Stimulated activated CD4-positive, alpha-beta T cell treated with anti-CD3 and anti-CD28 coated beads, Interleukin-12 subunit alpha, Interleukin-12 subunit beta, amount 100 ng/mL, for 48 hours (primary cell): ENCODE measurements around the gene SLC16A11.
"Not testable (repeated sequence)": the region's sequence is repeated elsewhere in the genome, so short reads cannot be mapped to it uniquely, and the experiment has no call there.

Experiments used
- DNase-seq, 3 donors: peaks; one replicate each; pipeline ENCODE4 v3.0.0-alpha.2; 2020; ENCODE audit warnings: low read depth in 2 of 3, low spot score in 1 of 3

SLC16A11 gene

DNA sequence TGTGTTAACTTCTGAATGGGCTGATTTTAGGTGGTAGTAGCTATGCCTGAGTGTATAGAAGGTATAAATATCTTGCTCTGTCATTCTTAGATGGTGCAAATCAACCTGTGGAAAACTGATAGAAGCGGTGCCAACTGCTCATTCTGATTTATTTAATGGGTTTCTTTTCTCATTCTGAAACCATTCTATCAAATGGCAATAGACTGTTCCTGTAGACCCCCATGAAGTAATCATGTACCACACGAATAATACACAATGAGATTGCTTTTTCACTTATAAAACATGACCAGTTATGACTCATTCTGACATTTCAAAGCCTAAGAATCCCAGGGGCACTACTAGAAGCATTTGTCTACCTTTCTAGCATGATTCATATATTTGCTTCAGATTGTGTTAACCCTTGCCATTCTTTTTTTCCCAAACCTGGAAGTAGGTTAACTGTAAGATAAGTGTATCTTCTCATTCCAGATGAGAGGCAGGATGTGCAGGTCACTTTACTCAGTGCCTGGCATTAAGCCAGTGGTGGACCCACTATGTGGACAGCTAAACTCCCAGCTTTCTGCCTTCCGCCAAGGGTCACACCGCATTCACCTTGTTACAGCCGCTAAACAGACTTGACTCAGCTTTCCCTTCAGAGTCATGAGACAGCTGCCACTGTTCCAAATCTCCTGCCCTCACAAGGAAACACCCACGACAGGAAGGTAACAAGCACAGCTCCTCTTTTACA, 16.4 kb upstream of the SLC16A11 start:
- DNase-seq: peak in 1 of 3 donors; percentile 30

DNA sequence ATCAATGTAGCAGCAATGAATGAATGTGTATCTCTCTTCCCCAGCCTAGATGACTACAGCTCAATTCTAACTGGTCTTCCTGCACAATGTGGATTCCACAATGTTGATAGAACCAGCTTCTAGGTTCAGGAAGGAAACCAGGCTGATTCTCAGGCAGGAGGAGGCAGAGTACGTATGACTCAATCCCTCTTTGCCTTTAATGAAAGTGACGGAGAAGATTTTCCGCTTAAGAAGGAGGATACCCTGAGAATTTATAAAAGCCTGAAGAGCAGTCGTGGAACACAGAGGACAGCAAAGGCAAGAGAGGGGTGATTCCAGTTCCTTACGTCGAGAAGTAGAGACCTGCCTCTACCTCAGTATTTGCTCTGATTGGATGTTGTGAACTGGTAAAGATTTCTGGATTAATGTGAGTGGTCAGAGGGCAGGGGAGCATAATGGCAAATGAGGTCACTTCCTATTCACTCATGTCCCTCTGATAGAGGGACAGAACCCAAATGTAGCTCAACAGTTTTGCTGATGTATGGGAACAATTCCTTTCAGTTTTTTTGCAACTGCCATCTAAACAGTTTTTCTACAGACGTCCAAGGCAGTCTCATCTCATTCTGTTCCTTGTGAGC, 15.0 kb upstream of the SLC16A11 start:
- no peak for DNase-seq

DNA sequence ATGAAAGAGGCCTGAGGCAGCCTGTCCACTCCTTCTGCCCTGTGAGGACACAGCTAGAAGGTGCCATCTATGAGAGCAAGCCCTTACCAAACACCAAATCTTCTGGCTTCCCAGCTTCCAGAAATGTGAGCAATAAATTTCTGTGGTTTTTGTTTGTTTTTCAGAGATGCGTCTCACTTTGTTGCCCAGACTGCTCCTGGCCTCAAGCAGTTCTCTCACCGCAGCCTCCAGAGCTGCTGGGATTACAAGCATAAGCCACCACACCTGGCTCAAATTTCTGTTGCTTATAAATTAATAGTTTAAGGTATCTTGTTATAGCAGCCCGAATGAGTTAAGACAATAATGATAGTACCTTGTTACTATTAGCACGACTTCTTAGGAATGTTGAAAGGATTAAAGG, 12.5 kb upstream of the SLC16A11 start:
- DNase-seq: no peak

DNA sequence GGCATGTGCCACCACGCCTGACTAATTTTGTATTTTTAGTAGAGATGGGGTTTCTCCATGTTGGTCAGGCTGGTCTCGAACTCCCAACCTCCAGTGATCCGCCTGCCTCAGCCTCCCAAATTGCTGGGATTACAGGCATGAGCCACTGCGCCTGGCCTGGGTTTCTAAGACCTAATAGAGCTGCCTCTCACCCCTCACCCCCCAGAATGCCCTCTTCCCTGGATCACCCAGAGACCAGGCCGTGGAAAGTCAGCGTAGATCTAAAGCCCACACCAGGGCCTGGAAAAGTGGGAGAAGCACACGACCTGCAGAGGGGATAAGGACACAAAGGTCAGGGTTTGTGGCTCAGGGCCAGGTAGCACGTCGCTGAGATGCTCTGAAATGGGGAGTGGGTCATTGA, 6.7 kb upstream of the SLC16A11 start:
- not testable (repeated sequence) for DNase-seq

DNA sequence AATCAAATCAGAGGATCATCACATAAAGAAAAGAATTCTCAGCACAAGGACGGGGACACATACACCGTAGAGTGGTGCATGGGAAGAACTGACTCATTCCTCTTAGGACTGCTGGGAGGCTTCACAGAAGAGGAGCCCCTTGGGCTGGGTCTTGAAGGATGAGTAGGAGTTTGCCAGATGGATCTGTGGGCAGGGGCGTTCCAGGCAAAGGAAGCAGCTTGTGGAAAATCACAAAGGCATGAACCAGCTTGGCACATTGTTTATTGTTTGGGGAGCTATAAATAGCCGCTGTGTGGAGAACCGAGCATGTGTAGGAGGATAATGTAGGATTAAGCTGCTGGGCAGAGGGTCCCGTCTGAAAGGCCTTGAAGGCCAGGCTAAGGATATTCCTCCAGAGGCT, 5.1 kb upstream of the SLC16A11 start:
- DNase-seq: no peak

DNA sequence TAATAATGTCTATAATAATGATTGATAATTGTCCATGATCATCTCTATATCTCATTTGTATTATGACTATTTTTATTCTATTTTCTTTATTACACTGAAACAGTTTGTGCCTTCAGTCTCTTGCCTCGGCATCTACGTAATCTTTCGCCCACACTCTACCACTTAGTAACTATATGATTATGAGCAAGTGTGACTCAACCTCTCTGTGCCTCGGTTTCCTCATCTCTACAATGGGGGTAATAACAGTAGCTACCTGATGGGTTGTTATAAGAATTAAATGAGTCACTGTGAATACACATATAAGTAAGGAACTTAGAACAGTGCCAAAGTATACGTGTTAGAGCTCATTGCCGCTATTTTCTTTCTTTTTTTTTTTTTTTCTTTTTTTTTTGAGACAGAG, 3.7 kb upstream of the SLC16A11 start:
- DNase-seq: peak in 1 of 3 donors; percentile 22

DNA sequence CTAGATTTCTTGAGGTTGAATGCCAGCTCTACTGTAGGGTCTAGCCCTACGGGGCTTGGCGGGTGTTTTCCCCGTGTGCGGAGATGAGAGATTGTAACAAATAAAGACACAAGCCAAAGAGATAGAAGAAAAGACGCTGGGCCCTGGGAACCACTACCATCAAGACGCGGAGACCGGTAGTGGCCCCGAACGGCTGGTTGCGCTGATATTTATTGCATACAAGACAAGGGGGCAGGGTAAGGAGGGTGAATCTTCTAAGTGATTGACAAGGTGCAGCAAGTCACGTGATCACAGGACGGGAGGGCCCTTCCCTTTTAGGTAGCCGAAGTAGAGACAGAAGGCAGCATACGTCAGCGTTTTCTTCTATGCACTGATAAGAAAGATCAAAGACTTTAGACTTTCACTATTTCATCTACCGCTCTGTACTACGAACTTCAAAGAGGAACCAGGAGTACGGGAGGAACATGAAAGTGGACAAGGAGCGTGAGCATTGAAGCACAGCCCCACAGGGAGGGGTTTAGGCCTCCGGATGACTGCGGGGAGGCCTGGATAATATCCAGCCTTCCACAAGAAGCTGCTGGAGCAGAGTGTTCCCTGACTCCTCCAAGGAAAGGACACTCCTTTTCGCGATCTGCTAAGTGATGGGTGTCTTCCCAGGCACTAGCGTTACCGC, 3.0 kb upstream of the SLC16A11 start:
- not testable (repeated sequence) for DNase-seq

DNA sequence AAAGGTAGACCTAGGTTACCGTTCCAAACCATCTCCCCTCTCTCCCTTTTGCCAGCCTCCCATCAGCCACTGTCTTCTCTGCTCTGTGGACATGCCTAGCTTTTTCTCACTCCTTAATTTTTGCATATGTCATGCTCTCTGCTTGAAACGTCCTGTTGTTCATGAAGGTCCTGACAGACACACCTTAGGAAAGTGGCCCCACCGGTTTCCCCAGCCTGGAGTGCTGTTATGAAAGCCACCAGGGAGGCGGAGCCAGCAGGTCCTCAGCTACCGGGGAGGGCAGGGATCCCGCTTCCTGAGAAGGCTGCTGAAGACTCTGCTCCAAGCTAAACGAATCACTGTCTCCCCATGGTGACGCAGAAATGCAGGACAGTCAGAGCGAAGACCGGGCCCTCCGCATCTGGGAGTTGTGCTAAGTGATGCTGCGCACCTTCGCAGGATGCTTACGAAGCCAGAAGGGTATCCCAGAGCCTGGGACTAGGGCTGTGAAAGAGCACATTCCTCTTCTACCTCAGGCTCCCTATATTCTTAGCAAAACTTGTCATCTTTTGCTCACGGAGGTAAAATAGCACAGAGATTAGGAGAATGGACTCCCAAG, 2.3 kb upstream of the SLC16A11 start:
- DNase-seq: no peak

DNA sequence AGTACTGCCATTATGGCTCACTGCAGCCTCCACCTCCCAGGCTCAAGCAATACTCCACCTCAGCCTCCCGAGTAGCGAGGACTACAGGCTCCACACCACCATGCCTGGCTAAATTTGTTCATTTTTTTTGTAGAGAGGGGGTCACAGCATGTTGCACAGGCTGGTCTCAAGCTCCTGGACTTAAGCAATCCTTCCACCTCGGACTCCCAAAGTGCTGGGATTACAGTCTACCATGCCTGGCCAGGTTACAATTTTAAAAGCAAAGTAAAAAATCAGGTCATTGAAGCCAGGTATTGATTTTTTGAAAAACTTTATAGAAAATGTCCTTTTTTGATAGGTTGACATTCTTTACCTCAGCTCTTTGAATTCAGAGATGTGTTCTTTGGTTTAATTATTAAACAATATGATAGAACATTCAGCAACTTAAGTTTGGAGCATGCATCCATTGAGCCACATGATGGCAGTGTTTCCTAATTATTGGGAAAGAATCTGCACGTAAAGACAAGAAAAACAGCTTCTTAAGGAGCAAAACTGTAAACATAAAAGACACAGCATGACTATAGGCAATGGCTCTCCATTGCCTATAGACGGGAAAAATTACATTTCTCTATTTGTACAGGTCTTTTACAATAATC, 1.7 kb upstream of the SLC16A11 start:
- no peak for DNase-seq

DNA sequence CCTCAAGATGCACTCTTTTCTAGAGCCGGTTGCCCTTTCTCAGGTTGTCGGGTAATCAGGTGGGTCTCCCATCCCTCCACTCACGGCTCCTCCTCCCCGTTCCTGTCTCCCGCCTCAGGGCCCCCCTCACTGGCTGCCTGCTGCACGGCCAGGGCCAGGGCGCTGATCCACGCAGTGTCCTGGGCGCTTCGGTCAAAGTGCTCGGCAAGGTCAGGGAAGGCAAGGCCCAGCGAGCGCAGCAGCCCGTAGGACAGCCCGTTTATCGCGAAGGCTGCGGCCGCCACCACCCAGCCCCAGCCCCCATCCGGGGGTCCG, 753 bp downstream of the SLC16A11 start:
- no peak for DNase-seq

DNA sequence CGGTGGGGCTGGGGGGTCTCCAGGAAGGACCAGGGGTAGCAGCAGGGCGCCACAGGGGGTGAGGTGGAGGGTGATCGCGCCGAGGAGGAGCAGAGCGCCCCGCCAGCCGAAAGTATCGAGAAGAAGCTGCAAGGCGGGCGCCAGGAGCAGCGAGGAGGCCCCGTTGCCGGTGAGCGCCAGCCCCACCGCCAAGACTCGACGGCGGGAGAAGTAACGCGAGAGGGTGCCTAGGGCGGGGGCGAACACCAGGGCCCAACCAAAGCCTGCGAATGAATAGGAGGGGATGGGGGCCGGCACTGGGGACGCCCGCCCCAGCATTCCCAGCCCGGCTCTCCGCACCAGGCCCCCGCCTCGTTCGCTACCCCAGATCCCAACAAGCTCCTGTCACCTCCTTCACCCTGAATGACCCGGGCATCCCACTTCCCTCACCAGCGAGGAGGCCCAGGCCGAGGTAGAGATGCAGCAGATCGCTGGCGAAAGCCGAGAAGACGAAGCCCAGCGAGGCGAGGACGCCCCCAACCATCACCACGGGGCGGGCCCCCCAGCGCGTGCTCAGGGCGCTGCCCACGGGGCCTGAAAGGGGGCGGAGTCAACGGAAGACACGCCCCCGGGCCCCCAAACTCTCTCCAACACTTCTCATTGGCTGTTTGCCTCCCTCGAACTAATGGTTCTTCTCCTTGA, 1.3 kb downstream of the SLC16A11 start:
- DNase-seq: no peak

DNA sequence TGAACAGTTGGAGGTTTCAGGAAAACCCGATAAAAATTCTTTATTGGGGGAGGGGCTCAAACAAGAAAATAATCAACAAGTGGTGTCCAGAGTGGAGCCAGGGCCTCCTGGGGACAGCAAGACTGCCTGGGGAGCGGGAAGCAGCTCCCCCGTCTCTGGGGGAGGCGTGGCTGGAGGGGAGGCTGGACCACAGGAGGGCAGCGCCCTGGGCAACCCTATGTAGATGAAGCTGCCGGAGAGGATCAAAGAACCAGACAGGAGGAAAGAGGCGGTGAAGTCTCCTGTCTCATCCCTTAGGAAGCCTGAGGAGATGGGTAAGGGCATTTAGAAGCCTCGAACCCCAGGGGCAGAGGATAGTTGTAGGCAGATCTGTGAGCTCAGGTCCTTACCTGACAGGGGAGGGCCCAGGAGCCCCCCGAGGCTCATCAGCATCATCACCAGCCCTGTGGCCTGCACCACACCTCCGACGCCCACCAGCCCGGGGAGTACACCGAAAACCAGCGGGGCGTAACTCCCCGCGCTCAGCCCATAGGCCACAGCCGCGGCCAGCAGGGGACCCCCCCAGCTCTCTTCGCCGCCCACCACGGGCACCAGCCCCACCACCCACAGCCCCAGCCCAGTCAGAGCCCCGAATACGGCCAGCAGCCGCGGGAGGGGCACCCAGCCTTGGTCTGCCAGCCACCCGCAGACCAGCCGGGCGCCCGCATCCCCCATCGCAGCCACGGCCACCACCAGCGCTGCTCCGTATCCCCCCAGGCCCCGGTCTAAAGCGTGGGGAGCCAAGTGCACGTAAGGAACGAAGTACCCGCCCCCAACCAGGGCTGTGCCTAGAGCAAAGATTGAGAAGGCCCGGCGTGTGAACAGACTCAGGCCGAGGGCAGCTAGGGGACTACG, 2.0 kb downstream of the SLC16A11 start:
- DNase-seq: no peak

DNA sequence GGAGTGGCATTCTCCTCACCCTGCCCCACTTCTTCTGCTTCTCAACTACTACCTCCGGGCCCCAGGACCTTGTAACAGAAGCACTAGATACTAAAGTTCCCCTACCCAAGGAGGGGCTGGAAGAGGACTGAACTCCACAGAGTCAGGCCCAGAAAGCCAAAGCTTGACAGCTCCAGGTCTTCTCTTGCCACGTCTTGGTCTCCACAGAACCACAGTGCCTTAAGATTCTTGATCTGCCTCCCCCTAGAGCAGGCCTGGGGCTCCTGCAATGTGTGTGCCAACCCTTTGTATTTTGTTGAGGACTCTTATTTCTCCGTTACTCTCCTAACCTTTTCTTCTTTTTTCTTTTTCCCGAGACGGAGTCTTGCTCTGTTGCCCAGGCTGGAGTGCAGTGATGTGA, 4.1 kb downstream of the SLC16A11 start:
- no peak for DNase-seq

DNA sequence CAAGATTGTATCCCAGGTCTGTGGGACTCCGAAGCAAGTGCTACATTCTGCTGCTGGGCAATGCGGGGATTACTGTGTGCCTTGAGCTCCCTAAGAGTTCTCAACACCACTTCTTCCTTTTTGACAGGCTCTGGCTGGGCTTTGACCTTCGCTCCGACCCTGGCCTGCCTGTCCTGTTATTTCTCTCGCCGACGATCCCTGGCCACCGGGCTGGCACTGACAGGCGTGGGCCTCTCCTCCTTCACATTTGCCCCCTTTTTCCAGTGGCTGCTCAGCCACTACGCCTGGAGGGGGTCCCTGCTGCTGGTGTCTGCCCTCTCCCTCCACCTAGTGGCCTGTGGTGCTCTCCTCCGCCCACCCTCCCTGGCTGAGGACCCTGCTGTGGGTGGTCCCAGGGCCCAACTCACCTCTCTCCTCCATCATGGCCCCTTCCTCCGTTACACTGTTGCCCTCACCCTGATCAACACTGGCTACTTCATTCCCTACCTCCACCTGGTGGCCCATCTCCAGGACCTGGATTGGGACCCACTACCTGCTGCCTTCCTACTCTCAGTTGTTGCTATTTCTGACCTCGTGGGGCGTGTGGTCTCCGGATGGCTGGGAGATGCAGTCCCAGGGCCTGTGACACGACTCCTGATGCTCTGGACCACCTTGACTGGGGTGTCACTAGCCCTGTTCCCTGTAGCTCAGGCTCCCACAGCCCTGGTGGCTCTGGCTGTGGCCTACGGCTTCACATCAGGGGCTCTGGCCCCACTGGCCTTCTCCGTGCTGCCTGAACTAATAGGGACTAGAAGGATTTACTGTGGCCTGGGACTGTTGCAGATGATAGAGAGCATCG, 5.6 kb downstream of the SLC16A11 start:
- DNase-seq: no peak

DNA sequence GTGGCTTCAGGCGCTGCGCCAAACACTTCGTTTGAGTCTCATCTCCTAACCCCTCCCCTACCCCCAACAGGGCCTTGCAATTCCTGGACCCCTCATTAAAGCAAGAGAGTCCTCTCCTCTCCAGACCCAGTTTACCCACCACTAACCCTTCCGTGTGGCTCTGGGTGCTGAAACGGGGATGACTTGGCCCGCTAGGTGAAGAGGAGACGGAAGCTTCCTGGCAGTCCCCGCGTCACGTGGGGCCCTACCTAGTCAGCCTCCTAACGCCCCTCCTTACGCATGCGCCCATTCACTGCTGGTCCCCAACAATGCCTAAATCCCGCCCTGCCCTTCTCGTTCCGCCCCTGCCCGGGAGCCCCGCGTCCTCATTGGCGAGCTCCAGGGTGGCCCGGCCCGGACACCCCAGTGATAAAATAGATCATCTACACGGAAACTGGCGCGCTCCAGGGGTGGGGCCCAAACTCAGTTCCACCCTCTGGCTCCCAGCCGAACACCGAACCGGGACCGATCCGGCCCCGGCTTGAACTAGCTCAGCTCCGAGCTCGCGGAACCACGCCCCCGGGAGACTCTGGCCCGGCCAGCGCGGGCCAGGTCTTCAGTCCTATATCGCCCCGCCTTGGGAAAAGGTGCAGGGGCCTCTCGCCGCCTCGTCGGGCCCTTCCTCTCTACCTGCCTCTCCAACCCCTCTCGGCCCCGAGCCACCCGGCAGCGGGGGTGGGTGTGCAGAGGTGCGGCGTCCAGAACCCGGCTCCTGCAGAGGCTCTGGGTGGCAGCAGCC, 8.1 kb downstream of the SLC16A11 start, which contains the start of gene SLC16A13:
SLC16A13 (plus strand) TSS at position 425 of the 778 bp plus-strand sequence. CDS start 368 bp downstream, outside the sequence.
- DNase-seq: peak; percentile 96 to 98 (median 96)

DNA sequence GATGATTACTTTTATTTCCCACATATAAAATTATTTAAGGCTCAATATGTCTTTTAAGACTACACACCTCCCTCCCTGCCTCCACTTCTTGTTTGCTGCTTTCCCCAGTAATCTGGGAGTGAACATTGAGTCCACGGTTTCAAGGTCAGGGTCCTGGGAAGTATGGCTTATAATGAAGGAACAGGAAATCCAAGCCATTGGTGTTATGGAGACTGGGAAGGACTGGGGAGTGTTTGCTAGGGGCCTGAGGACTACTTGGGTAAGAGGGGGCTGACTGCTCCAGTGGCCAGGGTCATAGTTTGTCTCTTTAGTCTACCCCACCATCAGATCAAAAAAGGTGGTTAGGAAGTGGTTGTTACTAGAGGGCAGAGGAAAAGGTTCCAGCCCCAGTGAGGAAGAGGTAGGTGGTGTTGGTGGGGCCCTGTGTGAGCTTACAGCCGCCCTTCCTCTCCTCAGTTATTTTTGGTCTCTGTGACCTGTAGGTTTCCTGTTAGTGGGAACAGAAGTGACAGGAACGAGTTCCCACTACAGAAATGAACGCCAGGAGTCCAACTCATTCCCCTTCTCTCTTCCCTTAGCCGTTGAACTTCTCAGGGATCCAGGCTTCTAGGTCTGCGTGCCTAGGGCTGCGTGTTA, 8.8 kb downstream of the SLC16A11 start:
- DNase-seq: no peak

DNA sequence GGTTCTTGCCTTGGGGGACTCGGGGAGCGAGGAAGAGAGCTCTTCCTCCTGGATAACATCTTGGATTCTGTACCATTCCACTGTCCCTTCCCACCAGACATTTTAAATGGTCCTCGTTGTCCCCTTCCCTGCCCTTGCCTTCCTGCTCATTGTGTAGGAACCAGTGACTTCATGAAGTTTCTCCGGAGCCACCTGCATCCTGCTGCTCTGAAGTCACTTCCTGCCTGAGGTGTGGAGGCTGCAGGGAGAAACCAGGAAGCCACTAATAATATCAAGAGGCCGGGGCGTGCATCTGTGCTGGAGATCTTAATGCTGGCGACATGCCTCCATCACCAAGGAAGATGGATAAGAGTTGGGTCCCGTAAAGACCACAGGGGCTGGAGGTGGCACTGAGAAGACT, 14.2 kb downstream of the SLC16A11 start:
- DNase-seq: no peak

DNA sequence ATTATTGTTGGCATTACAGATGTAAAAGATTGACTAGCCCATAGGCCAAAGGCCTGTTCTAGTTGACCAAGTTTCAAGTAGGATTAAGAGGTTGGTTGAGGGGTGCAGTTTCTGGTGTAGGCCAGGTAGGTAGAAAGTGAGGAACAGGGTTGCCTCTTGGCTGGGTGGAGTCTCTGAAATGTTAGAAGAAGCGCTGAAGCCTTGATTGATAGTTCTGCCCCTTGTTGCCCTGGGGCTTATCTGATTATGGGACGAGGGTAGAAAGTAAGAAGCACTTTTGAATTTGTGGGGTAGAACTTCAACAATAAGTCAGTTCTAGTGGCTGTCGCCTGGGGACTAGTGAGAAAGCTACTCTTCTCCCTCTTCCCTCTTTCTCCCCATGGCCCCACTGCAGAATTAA, 14.8 kb downstream of the SLC16A11 start:
- DNase-seq: no peak
